Adrenal gland (tissue), 12 donors: Measurements from ENCODE around the gene PDCD10. TPM values are rescaled to one million over a fixed set of nuclear protein-coding genes. Genes with fewer than 3 reads are reported as not detected.

ENCODE experiments used
- DNase-seq, 7 donors: peaks; one replicate each; pipeline ENCODE4 v3.0.0-alpha.2; 2019 to 2020
- H3K27ac ChIP-seq, 5 donors: fragments of 200-600 bp; sonication (generic) in 4 of 5; 1 replicate in 3 of 5; 2 replicates in 2 of 5; pipeline versions ENCODE4 v1.5.1 to v1.8.0; 2016 to 2020; ENCODE audit warnings: mild to moderate bottlenecking in 1 of 5
- H3K27me3 ChIP-seq: fragments of 200-600 bp; 2 replicates; pipeline ENCODE4 v1.8.0; 2021
- H3K36me3 ChIP-seq, 2 donors: fragments of 200-600 bp; replicated peaks in 1 of 2; 1 replicate in 1 of 2; 2 replicates in 1 of 2; pipeline versions ENCODE4 v1.5.1 to v1.8.0; 2018 to 2022
- H3K4me1 ChIP-seq, 2 donors: fragments of 200-600 bp; replicated peaks in 1 of 2; 1 replicate in 1 of 2; 2 replicates in 1 of 2; pipeline versions ENCODE4 v1.5.1 to v1.8.0; 2018 to 2021
- H3K4me3 ChIP-seq, 4 donors: fragments of 200-600 bp; sonication (generic) in 3 of 4; one replicate each; pipeline ENCODE4 v1.5.1; 2016 to 2018
- H3K9me3 ChIP-seq, 3 donors: fragments of 200-600 bp; sonication (generic) in 1 of 3; replicated peaks in 1 of 3; 1 replicate in 2 of 3; 2 replicates in 1 of 3; pipeline versions ENCODE4 v1.5.1 to v1.8.0; 2016 to 2021
- POLR2A ChIP-seq, 2 donors: fragments of 450-650 bp; IDR thresholded peaks; one replicate each; pipeline ENCODE4 v1.6.1; 2017; ENCODE audit warnings: antibody characterized with exemption in 2 of 2, mild to moderate bottlenecking in 2 of 2, moderate library complexity in 1 of 2
- WGBS, 4 donors: extraction: QIAGEN DNeasy Blood & Tissue Kit in 2 of 4; methylation state at CpG; one replicate each; pipeline versions ENCODE4 v1.1.5 to v1.1.7; 2013 to 2017; 5-methylcytosine and 5-hydroxymethylcytosine counted together
- intact Hi-C, 2 donors: fragments of 100-400 bp; cut with DNase I; formaldehyde crosslinking; loops; one replicate each; pipeline versions ENCODE4 v1.14.1 to v1.15.0; 2022 to 2023
- polyA plus RNA-seq, 3 donors: library from polyadenylated mRNA; stranded (reverse); fragments of 200-250 nt in 2 of 3; fragments of 350-450 nt in 1 of 3; fragmentation: Illumina TruSeq in 1 of 3; extraction: RNeasy Lipid Tissue Mini Kit (QIAGEN cat#74804) in 1 of 3; gene quantifications; one replicate each; pipeline ENCODE4 v1.2.3, GENCODE V29; 2013 to 2014
- small RNA-seq, 2 donors: library from RNA; depleted of rRNA; stranded (forward); fragments of <200 nt; gene quantifications; one replicate each; pipeline ENCODE3, GENCODE V24; 2016
- total RNA-seq, 9 donors: library from RNA; depleted of rRNA in 4 of 9; stranded (reverse); fragments of >200 nt in 4 of 9; fragments of 120-200 nt in 1 of 9; fragmentation: NEBNext Ultra II Directional in 1 of 9; extraction: Animal tissue kit (Norgen Biotek cat#: 25700) in 1 of 9; gene quantifications; one replicate each; pipeline versions ENCODE4 v1.1.0 to v1.2.4, GENCODE V29; 2013 to 2023
- TF ChIP-seq, protein P1 (sequence below), 6 experiments: fragments of 450-650 bp in 4 of 6; fragments of 200-600 bp in 2 of 6; sonication (generic) in 1 of 6; IDR thresholded peaks; 1 replicate in 5 of 6; 2 replicates in 1 of 6; pipeline versions ENCODE4 v1.5.1 to v1.8.0; 2016 to 2021; ENCODE audit warnings: antibody characterized with exemption in 6 of 6, mild to moderate bottlenecking in 2 of 6, moderate library complexity in 1 of 6
- donor health status: healthy with polysubstance abuse.
- donor health status: Bipolar disorder and iron deficiency.
- donor health status: DM: yes; HTN: yes; CAD: no.
- donor health status: DM: no; HTN: no; CAD: no.
- donor health status: DM: no; HTN: no; CAD: no.
- donor health status: DM: yes; HTN: yes; CAD: no.

PDCD10 gene
- total and polyA plus RNA-seq, 12 donors, result 11.6 to 146 (median 41.6) TPM

DNA sequence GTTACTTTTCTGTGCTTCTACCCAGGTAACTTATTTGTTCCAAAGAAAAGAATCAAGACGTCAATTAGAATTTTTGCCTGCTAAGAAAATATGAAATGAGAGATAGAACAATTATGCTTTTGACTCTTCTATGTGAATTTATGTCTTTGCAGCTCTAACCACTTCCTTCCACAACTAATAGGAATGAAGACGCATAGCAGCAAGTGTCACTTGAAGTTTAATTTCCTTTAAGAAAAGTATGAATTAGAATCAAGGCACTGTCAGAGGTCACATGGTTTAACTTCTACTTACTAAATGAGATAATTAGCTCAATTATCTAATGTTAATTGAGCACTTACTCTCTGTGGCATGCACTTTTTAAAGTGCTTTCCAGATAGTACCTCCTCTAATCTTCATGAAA, 84.2 kb downstream of the PDCD10 start:
- Histone ChIP-seq H3K9me3 (no peaks in the 10 kb centered on the region), H3K27ac (no peak overlapping the region), H3K27me3 (no peaks in the 10 kb centered on the region), H3K36me3 (no peaks in the 10 kb centered on the region), H3K4me1 (no peaks in the 10 kb centered on the region), H3K4me3 (no peak overlapping the region)
- 50 to 77% (median 55%) methylated on average over 2 of the region's 2 CpGs for WGBS, 4 donors
- TF ChIP-seq POLR2A (IDR thresholded peaks at IDR 0.05), result no peak
- TF ChIP-seq, protein P1, sequence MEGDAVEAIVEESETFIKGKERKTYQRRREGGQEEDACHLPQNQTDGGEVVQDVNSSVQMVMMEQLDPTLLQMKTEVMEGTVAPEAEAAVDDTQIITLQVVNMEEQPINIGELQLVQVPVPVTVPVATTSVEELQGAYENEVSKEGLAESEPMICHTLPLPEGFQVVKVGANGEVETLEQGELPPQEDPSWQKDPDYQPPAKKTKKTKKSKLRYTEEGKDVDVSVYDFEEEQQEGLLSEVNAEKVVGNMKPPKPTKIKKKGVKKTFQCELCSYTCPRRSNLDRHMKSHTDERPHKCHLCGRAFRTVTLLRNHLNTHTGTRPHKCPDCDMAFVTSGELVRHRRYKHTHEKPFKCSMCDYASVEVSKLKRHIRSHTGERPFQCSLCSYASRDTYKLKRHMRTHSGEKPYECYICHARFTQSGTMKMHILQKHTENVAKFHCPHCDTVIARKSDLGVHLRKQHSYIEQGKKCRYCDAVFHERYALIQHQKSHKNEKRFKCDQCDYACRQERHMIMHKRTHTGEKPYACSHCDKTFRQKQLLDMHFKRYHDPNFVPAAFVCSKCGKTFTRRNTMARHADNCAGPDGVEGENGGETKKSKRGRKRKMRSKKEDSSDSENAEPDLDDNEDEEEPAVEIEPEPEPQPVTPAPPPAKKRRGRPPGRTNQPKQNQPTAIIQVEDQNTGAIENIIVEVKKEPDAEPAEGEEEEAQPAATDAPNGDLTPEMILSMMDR (IDR thresholded peaks at IDR 0.05), result no peak
- no peak for DNase-seq
- intact Hi-C loops, result no loop called here

- Histone ChIP-seq H3K4me3 (no peak overlapping the region), H3K9me3 (no peaks in the 10 kb centered on the region), H3K27me3 (no peaks in the 10 kb centered on the region), H3K36me3 (no peaks in the 10 kb centered on the region), H3K4me1 (no peaks in the 10 kb centered on the region), H3K27ac (no peak overlapping the region)
- intact Hi-C loops, result no loop called here
- no peak for TF ChIP-seq POLR2A (IDR thresholded peaks at IDR 0.05)
- TF ChIP-seq, protein P1 (IDR thresholded peaks at IDR 0.05), result no peak
- WGBS, 4 donors, result 46 to 75% (median 62%) methylated on average over 1 of the region's 1 CpG
- DNase-seq, result no peak
Measured at GRCh38 chr3:167649746-167650145, 84.9 kb downstream of the PDCD10 start.

DNA sequence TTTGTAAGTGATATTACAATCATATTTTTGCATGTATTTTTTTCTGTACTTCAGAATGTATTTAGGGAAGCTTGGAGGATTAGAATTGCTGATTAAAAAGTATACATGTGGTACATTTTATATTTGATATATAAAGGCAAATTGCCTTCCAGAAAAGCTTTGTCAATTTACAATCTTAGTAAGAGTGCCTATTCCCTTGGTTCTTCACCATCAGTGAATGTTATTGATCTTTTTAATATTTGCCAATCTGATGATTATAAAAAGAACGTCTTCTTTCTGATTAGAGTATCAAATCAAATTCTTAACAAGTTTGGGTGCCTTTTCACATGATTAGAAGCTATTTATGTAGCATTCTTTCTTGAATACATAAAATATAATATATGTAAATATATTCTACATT, 90.1 kb downstream of the PDCD10 start:
- no peaks in the 10 kb centered on the region for H3K4me1 ChIP-seq
- 53 to 61% (median 58%) methylated on average over 1 of the region's 1 CpG for WGBS, 4 donors
- no peaks in the 10 kb centered on the region for H3K27me3 ChIP-seq
- no peaks in the 10 kb centered on the region for H3K9me3 ChIP-seq
- no peak for DNase-seq
- no peak overlapping the region for H3K4me3 ChIP-seq
- intact Hi-C loops, result no loop called here
- no peak overlapping the region for H3K27ac ChIP-seq
- no peak for TF ChIP-seq POLR2A (IDR thresholded peaks at IDR 0.05)
- TF ChIP-seq, protein P1 (IDR thresholded peaks at IDR 0.05), result no peak
- no peaks in the 10 kb centered on the region for H3K36me3 ChIP-seq

Small RNA genes lying within 50 kb of the gene (small RNA-seq; reads per million reads assigned to genes)
- gene HMGN1P8, result 0 reads per million in 2 donors

Other genes starting within 250 kb of the PDCD10 start
- gene WDR49, start 81.0 kb downstream of the PDCD10 start, total RNA-seq, result 1 to 10 TPM in 1 of 9 donors, under 1 TPM in 5, not detected in 3; 0.25 to 1.3 (median 0.37) TPM
- gene WDR49, start 81.0 kb downstream of the PDCD10 start, polyA plus RNA-seq, result under 1 TPM in 1 of 3 donors, not detected in 2; 0.07 TPM
- 10 to 100 TPM in 3 of 9 donors, 1 to 10 TPM in 6; 3.2 to 17.9 (median 8.0) TPM for gene SERPINI1, start 829 bp upstream of the PDCD10 start, total RNA-seq
- gene SERPINI1, start 829 bp upstream of the PDCD10 start, polyA plus RNA-seq, result 10 to 100 TPM; 17.8 to 20.7 (median 18.4) TPM